GM12878 (cell line): Measurements from ENCODE around the gene BIK. TPM values are rescaled to one million over a fixed set of nuclear protein-coding genes. Genes with fewer than 3 reads are reported as not detected.

Experiments used
- ATAC-seq: fragments of 200-7000 bp; cut with Tn5 transposase; 3 replicates; pipeline ENCODE4 v1.9.1; 2020; ENCODE audit warnings: mild to moderate bottlenecking, moderate library complexity
- BruUV-seq: library from RNA; stranded (reverse); fragments of 400-500 nt; replicated peaks from 2 replicates; lab custom pipeline; 2021; lab: Mats Ljungman, UMichigan
- CTCF ChIA-PET: fragments of 300-600 bp; sonication (Branson Sonifier 250); formaldehyde crosslinking; extraction: SDS; loops from one replicate; lab custom pipeline; 2021; ENCODE audit warnings: inconsistent platforms; lab: Yijun Ruan, JAX
- POLR2A ChIA-PET: fragments of 350-600 bp; formaldehyde crosslinking; extraction: SDS; loops from one replicate; lab custom pipeline; 2021; ENCODE audit warnings: inconsistent platforms; lab: Charles Lee
- RAD21 ChIA-PET: fragments of 300-600 bp; sonication (Branson Sonifier 250); formaldehyde crosslinking; loops from one replicate; lab custom pipeline; 2023; ENCODE audit warnings: antibody characterized with exemption; ENCODE audit not compliant: unreplicated experiment; lab: Charles Lee
- SMC1A ChIA-PET: fragments of 300-600 bp; sonication (Branson Sonifier 250); formaldehyde crosslinking; loops from one replicate; lab custom pipeline; 2023; ENCODE audit not compliant: unreplicated experiment, uncharacterized antibody; lab: Charles Lee
- DNase-seq: peaks from one replicate; pipeline ENCODE4 v3.0.0-alpha.2; 2011; ENCODE audit warnings: low read depth, low spot score
- FAIRE-seq: peaks from 3 replicates; lab custom pipeline; 2011; peaks lifted over from hg19 to GRCh38; lab: Jason Lieb, UNC
- H2AFZ ChIP-seq: 2 replicates; pipeline ENCODE4 v1.6.0; 2011; ENCODE audit warnings: low read depth, low read length, control low read depth; ENCODE audit not compliant: control insufficient read depth
- H3K27ac ChIP-seq: 2 replicates; pipeline ENCODE4 v1.5.1; 2011; ENCODE audit warnings: control low read depth; ENCODE audit not compliant: control insufficient read depth, insufficient read depth
- H3K27me3 ChIP-seq, 2 experiments: replicated peaks in 1 of 2; 2 replicates each; pipeline versions ENCODE4 v1.6.0 to v1.6.1; 2011; ENCODE audit warnings: low read length in 1 of 2; ENCODE audit not compliant: control insufficient read depth in 2 of 2, insufficient read depth in 2 of 2
- H3K36me3 ChIP-seq, 2 experiments: 2 replicates each; pipeline ENCODE4 v1.5.1; 2011; ENCODE audit warnings: low read length in 1 of 2; ENCODE audit not compliant: control insufficient read depth in 2 of 2, insufficient read depth in 2 of 2
- H3K4me1 ChIP-seq: 2 replicates; pipeline ENCODE4 v1.6.1; 2011; ENCODE audit warnings: mild to moderate bottlenecking, low read length, moderate library complexity, mixed read lengths; ENCODE audit not compliant: control insufficient read depth, insufficient read depth
- H3K4me2 ChIP-seq: 2 replicates; pipeline ENCODE4 v1.6.0; 2011; ENCODE audit warnings: control low read depth; ENCODE audit not compliant: control insufficient read depth, insufficient read depth
- H3K4me3 ChIP-seq: fragments of 200-600 bp; sonication (generic); 2 replicates; pipeline ENCODE4 v1.5.1; 2016
- H3K79me2 ChIP-seq: 2 replicates; pipeline ENCODE4 v1.6.0; 2011; ENCODE audit warnings: low read length; ENCODE audit not compliant: control insufficient read depth, insufficient read depth
- H3K9ac ChIP-seq: 2 replicates; pipeline ENCODE4 v1.8.0; 2011; ENCODE audit warnings: low read length, control low read depth, mixed read lengths; ENCODE audit not compliant: control insufficient read depth, insufficient read depth
- H3K9me3 ChIP-seq: replicated peaks from 3 replicates; pipeline ENCODE4 v1.5.1; 2011; ENCODE audit warnings: mild to moderate bottlenecking, low read length; ENCODE audit not compliant: control insufficient read depth, insufficient read depth
- H4K20me1 ChIP-seq: 2 replicates; pipeline ENCODE4 v1.6.0; 2011; ENCODE audit not compliant: control insufficient read depth, insufficient read depth
- IKZF1 ChIP-seq: fragments of 450-650 bp; conservative IDR thresholded peaks from 2 replicates; pipeline ENCODE4 v1.6.1; 2017; ENCODE audit warnings: antibody characterized with exemption, mild to moderate bottlenecking
- MEF2B ChIP-seq: fragments of 450-650 bp; IDR thresholded peaks from 2 replicates; pipeline ENCODE4 v1.6.1; 2018; ENCODE audit warnings: mild to moderate bottlenecking, moderate library complexity; ENCODE audit not compliant: partially characterized antibody, poor library complexity, severe bottlenecking
- NFXL1 ChIP-seq: fragments of 450-650 bp; IDR thresholded peaks from 2 replicates; pipeline ENCODE4 v1.6.1; 2017; ENCODE audit warnings: antibody characterized with exemption, mild to moderate bottlenecking, borderline replicate concordance
- SP1 ChIP-seq: IDR thresholded peaks from one replicate; pipeline ENCODE4 v1.6.1; 2011; ENCODE audit warnings: low read depth, low read length
- SPI1 ChIP-seq: IDR thresholded peaks from 2 replicates; pipeline ENCODE4 v1.6.1; 2011; ENCODE audit warnings: low read depth, mild to moderate bottlenecking, low read length, moderate library complexity, borderline replicate concordance; ENCODE audit not compliant: insufficient read depth
- TAF1 ChIP-seq: IDR thresholded peaks from 2 replicates; pipeline ENCODE4 v1.6.1; 2011; ENCODE audit warnings: mild to moderate bottlenecking, low read depth, low read length, borderline replicate concordance
- TCF12 ChIP-seq: IDR thresholded peaks from 2 replicates; pipeline ENCODE4 v1.6.1; 2011; ENCODE audit warnings: low read depth, mild to moderate bottlenecking, low read length
- TCF7 ChIP-seq: IDR thresholded peaks from 2 replicates; pipeline ENCODE4 v1.6.1; 2014; ENCODE audit warnings: antibody characterized with exemption, borderline replicate concordance
- ZSCAN29 ChIP-seq: fragments of 450-650 bp; IDR thresholded peaks from 2 replicates; pipeline ENCODE4 v1.6.1; 2017; ENCODE audit warnings: mild to moderate bottlenecking, moderate library complexity
- WGBS: methylation state at CpG from one replicate; pipeline ENCODE4 v1.1.6; 2016; ENCODE audit warnings: low lambda C conversion rate; ENCODE audit not compliant: insufficient replicate concordance, insufficient coverage; ENCODE audit errors: missing lambda C conversion rate; 5-methylcytosine and 5-hydroxymethylcytosine counted together
- in situ Hi-C: fragments of 300-500 bp; cut with MboI; formaldehyde crosslinking; loops from 9 replicates; pipeline ENCODE4 v1.14.3; 2018; ENCODE audit warnings: mixed read lengths
- intact Hi-C: fragments of 100-400 bp; cut with micrococcal nuclease; formaldehyde crosslinking; loops from one replicate; pipeline ENCODE4 v1.14.2; 2022; ENCODE audit not compliant: unreplicated experiment
- polyA plus RNA-seq, 11 experiments: library from polyadenylated mRNA; depleted of rRNA in 4 of 11; unstranded in 6 of 11; stranded (reverse) in 5 of 11; fragments of >200 nt; fragmentation: Nextera tagmentation in 4 of 11; fragmentation: Illumina TruSeq in 1 of 11; extraction: Ambion mirVana in 4 of 11; extraction: Trizol in 1 of 11; gene quantifications; 1 replicate in 1 of 11; 2 replicates in 10 of 11; pipeline versions ENCODE4 v1.2.1 to v1.2.3, GENCODE V29; 2011 to 2016; ENCODE audit warnings: inconsistent platforms in 2 of 11, missing spikeins in 2 of 11, low read depth in 1 of 11
- total RNA-seq, 4 experiments: library from RNA; depleted of rRNA in 3 of 4; stranded (reverse); fragments of >200 nt in 3 of 4; fragmentation: Illumina TruSeq in 1 of 4; extraction: Trizol in 1 of 4; gene quantifications; 2 replicates each; pipeline versions ENCODE4 v1.2.1 to v1.2.3, GENCODE V29; 2013 to 2021
- TF ChIP-seq, protein P1 (sequence below): fragments of 450-650 bp; IDR thresholded peaks from 2 replicates; pipeline ENCODE4 v1.6.1; 2017; ENCODE audit warnings: mild to moderate bottlenecking, moderate library complexity
- TF ChIP-seq, protein P2 (sequence below): IDR thresholded peaks from 2 replicates; pipeline ENCODE4 v1.6.1; 2012; ENCODE audit warnings: low read depth, low read length, improper control_type of control experiment
- TF ChIP-seq, protein P3 (sequence below): fragments of 450-650 bp; IDR thresholded peaks from 2 replicates; pipeline ENCODE4 v1.6.1; 2016; ENCODE audit warnings: mild to moderate bottlenecking
- TF ChIP-seq, protein P4 (sequence below): fragments of 450-650 bp; conservative IDR thresholded peaks from 2 replicates; pipeline ENCODE4 v1.6.1; 2017; ENCODE audit warnings: mild to moderate bottlenecking, moderate library complexity

Gene BIK
- total and polyA plus RNA-seq, 10 of the 15 experiments (the other 5 are each of a cell fraction or from before 2014, with no cell fraction given): 0.33 to 9.8 (median 3.9) TPM

DNA sequence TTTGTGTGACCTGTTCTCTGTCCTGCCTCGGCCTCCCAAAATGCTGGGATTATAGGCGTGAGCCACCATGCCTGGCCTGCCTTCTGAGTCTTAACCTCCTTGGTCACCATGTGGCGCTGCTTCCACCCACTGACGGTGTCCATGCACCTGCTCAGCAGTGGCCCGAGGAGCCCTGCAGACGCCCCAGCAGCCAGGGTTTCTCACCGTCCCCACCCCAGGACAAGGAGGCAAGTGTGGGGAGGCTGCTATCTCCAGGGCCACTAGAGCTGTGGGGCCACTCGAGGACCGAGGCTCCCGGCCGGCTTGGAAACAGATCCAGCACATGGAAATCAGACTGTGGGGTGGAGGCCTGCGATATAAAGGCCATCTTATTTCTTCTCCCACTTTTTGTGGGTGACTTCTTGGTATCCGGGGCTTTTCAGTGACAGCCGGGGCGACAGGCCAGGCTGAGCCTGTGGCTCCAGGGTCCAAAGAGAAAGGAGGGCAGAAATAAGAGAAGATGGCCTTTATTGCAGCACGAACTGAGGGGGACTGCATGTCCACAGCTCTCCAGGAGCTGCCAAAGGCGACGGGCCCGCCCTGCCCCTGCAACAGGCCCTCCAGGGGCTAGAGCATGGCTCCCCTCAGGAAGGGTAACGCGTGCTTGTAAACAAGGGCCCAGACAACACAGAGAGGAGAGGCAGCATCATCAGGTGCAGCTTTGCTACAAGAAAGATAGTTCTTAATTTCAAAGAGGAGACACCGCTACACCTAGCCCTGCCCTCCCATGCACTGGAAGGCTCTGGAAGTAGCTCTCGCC lies 55.8 kb downstream of the BIK start:
- RAD21 ChIA-PET: no interaction called here
- H2AFZ ChIP-seq: no peak overlapping the region
- 92% methylated on average over 23 of the region's 23 CpGs for WGBS
- H3K27ac ChIP-seq: no peak overlapping the region
- SMC1A ChIA-PET: no interaction called here
- no peaks in the 10 kb centered on the region for H3K79me2 ChIP-seq
- peaks cover 0 to 2% of the 10 kb centered on the region in 2 experiments; a peak in 3 of 4 replicates for H3K36me3 ChIP-seq
- POLR2A ChIA-PET: no interaction called here
- no peak for FAIRE-seq
- H3K27me3 ChIP-seq: no peaks in the 10 kb centered on the region
- H4K20me1 ChIP-seq: no peaks in the 10 kb centered on the region
- BruUV-seq: no TSS peak
- no peak overlapping the region for H3K4me3 ChIP-seq
- DNase-seq: no peak
- no peak for ATAC-seq
- in situ Hi-C loops: no loop called here
- intact Hi-C loops: no loop called here
- H3K9ac ChIP-seq: no peak overlapping the region
- no peaks in the 10 kb centered on the region; the same call in 1 of the 2 replicates for H3K4me1 ChIP-seq
- H3K4me2 ChIP-seq: no peak overlapping the region
- CTCF ChIA-PET: no interaction called here
- H3K9me3 ChIP-seq: no peaks in the 10 kb centered on the region
- TF ChIP-seq MEF2B (no peak), SPI1 (no peak), TCF7 (no peak), NFXL1 (no peak), TCF12 (no peak), TAF1 (no peak), IKZF1 (no peak), SP1 (no peak), ZSCAN29 (no peak)
- TF ChIP-seq, protein P1, sequence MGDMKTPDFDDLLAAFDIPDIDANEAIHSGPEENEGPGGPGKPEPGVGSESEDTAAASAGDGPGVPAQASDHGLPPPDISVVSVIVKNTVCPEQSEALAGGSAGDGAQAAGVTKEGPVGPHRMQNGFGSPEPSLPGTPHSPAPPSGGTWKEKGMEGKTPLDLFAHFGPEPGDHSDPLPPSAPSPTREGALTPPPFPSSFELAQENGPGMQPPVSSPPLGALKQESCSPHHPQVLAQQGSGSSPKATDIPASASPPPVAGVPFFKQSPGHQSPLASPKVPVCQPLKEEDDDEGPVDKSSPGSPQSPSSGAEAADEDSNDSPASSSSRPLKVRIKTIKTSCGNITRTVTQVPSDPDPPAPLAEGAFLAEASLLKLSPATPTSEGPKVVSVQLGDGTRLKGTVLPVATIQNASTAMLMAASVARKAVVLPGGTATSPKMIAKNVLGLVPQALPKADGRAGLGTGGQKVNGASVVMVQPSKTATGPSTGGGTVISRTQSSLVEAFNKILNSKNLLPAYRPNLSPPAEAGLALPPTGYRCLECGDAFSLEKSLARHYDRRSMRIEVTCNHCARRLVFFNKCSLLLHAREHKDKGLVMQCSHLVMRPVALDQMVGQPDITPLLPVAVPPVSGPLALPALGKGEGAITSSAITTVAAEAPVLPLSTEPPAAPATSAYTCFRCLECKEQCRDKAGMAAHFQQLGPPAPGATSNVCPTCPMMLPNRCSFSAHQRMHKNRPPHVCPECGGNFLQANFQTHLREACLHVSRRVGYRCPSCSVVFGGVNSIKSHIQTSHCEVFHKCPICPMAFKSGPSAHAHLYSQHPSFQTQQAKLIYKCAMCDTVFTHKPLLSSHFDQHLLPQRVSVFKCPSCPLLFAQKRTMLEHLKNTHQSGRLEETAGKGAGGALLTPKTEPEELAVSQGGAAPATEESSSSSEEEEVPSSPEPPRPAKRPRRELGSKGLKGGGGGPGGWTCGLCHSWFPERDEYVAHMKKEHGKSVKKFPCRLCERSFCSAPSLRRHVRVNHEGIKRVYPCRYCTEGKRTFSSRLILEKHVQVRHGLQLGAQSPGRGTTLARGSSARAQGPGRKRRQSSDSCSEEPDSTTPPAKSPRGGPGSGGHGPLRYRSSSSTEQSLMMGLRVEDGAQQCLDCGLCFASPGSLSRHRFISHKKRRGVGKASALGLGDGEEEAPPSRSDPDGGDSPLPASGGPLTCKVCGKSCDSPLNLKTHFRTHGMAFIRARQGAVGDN: no peak
- TF ChIP-seq, protein P2, sequence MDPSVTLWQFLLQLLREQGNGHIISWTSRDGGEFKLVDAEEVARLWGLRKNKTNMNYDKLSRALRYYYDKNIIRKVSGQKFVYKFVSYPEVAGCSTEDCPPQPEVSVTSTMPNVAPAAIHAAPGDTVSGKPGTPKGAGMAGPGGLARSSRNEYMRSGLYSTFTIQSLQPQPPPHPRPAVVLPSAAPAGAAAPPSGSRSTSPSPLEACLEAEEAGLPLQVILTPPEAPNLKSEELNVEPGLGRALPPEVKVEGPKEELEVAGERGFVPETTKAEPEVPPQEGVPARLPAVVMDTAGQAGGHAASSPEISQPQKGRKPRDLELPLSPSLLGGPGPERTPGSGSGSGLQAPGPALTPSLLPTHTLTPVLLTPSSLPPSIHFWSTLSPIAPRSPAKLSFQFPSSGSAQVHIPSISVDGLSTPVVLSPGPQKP: no peak
- TF ChIP-seq, protein P3, sequence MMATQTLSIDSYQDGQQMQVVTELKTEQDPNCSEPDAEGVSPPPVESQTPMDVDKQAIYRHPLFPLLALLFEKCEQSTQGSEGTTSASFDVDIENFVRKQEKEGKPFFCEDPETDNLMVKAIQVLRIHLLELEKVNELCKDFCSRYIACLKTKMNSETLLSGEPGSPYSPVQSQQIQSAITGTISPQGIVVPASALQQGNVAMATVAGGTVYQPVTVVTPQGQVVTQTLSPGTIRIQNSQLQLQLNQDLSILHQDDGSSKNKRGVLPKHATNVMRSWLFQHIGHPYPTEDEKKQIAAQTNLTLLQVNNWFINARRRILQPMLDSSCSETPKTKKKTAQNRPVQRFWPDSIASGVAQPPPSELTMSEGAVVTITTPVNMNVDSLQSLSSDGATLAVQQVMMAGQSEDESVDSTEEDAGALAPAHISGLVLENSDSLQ: no peak
- TF ChIP-seq, protein P4, sequence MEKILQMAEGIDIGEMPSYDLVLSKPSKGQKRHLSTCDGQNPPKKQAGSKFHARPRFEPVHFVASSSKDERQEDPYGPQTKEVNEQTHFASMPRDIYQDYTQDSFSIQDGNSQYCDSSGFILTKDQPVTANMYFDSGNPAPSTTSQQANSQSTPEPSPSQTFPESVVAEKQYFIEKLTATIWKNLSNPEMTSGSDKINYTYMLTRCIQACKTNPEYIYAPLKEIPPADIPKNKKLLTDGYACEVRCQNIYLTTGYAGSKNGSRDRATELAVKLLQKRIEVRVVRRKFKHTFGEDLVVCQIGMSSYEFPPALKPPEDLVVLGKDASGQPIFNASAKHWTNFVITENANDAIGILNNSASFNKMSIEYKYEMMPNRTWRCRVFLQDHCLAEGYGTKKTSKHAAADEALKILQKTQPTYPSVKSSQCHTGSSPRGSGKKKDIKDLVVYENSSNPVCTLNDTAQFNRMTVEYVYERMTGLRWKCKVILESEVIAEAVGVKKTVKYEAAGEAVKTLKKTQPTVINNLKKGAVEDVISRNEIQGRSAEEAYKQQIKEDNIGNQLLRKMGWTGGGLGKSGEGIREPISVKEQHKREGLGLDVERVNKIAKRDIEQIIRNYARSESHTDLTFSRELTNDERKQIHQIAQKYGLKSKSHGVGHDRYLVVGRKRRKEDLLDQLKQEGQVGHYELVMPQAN: no peak
